Activated T-cell treated with anti-CD3 and anti-CD28 coated beads, Interleukin-2, amount 50 U/mL, for 72 hours (primary cell): Measurements from ENCODE around the gene RUFY4. TPM values are rescaled to one million over a fixed set of nuclear protein-coding genes. Genes with fewer than 3 reads are reported as not detected.
A peak's percentile ranks its signal among the peaks of the same experiment; 100 is the strongest.

Experiments
- ATAC-seq, 2 donors: fragments of 150-1000 bp; cut with Tn5 transposase; replicated peaks in 1 of 2; 2 replicates each; pipeline ENCODE4 v1.10.0; 2021; ENCODE audit warnings: moderate library complexity in 2 of 2, mild to moderate bottlenecking in 1 of 2
- DNase-seq, 2 donors: peaks; one replicate each; pipeline ENCODE4 v3.0.0; 2021 to 2022; ENCODE audit warnings: mixed read lengths in 1 of 2
- H3K27ac Mint-ChIP-seq: one replicate; pipeline ENCODE4 v1.8.0; 2022; ENCODE audit warnings: mild to moderate bottlenecking, moderate library complexity, mixed read lengths
- H3K27me3 Mint-ChIP-seq: one replicate; pipeline ENCODE4 v1.8.0; 2022; ENCODE audit warnings: low read depth, mixed read lengths
- H3K36me3 Mint-ChIP-seq, 2 donors: one replicate each; pipeline ENCODE4 v1.8.0; 2022; ENCODE audit warnings: mixed read lengths in 2 of 2, mild to moderate bottlenecking in 1 of 2; ENCODE audit not compliant: insufficient read depth in 2 of 2
- H3K4me1 Mint-ChIP-seq: one replicate; pipeline ENCODE4 v1.8.0; 2022; ENCODE audit warnings: low read depth, mixed read lengths
- H3K4me3 Mint-ChIP-seq, 2 donors: one replicate each; pipeline ENCODE4 v1.8.0; 2022; ENCODE audit warnings: mild to moderate bottlenecking in 2 of 2, mixed read lengths in 2 of 2, moderate library complexity in 2 of 2
- H3K9me3 Mint-ChIP-seq, 2 donors: one replicate each; pipeline ENCODE4 v1.8.0; 2022; ENCODE audit warnings: mixed read lengths in 2 of 2
- total RNA-seq, 2 donors: library from RNA; stranded (reverse); gene quantifications; one replicate each; pipeline ENCODE4 v1.2.3, GENCODE V29; 2022

The RUFY4 gene
- total RNA-seq, 2 donors from 2014 or later = 0.84 to 1.9 TPM

DNA sequence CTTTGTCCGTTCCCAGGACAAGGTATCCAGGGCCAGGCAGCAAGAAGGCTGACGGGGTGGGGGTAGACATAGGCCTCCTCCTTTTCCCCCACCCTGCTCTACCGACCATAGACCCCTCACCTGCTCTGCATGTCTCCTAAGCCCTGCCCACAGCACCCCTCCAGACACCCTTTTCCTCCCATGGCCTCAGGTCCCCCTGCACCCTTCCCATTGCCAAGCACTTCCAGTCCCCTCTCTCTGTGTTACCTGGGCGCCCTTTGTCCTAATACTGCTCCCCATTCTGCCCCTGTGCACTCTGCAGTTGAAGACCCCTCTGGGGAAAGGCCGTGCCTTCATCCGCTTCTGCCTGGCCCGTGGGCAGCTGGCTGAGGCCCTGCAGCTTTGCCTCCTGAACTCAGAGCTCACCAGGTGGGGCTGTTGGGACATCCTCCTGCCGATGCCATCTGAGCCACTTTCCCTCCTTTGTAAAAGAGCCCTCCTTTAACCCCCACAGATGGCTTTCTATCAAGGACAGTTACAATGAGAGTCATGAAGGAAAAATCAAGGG lies 3.5 kb downstream of the RUFY4 start:
- Mint-ChIP-seq H3K4me1 (no peaks in the 10 kb centered on the region), H3K9me3 (no peaks in the 10 kb centered on the region), H3K36me3 (no peaks in the 10 kb centered on the region), H3K27me3 (peaks cover 12% of the 10 kb centered on the region), H3K4me3 (no peak overlapping the region), H3K27ac (no peak overlapping the region)
- no peak for ATAC-seq
- DNase-seq = no peak

DNA sequence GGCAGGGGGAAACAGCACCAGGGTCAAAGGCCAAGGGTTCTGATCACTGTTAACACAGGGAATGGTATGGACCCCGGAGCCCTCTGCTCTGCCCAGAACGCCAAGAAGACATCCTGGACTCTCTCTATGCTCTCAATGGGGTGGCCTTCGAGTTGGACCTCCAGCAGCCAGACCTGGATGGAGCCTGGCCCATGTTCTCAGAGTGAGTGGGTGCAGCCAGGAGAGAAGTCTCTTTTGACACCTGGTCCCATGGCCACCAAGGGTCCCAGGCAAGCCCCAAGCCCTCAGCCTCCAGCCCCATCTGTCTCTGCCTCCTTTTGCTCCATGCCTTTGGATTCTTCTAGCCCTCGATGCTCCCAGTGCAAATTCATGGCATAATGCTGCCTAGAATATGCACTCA lies 4.1 kb downstream of the RUFY4 start:
- ATAC-seq = no peak
- DNase-seq = no peak
- no peaks in the 10 kb centered on the region for H3K9me3 Mint-ChIP-seq
- H3K27ac Mint-ChIP-seq = no peak overlapping the region
- H3K36me3 Mint-ChIP-seq = no peaks in the 10 kb centered on the region
- H3K4me1 Mint-ChIP-seq = no peaks in the 10 kb centered on the region
- H3K4me3 Mint-ChIP-seq = no peak overlapping the region
- peaks cover 6% of the 10 kb centered on the region for H3K27me3 Mint-ChIP-seq

GRCh38 chr2:218074031-218074430 lies 5.0 kb downstream of the RUFY4 start:
- H3K27me3 Mint-ChIP-seq = no peaks in the 10 kb centered on the region
- ATAC-seq = peak in 1 of 2 donors; percentile 36

DNA sequence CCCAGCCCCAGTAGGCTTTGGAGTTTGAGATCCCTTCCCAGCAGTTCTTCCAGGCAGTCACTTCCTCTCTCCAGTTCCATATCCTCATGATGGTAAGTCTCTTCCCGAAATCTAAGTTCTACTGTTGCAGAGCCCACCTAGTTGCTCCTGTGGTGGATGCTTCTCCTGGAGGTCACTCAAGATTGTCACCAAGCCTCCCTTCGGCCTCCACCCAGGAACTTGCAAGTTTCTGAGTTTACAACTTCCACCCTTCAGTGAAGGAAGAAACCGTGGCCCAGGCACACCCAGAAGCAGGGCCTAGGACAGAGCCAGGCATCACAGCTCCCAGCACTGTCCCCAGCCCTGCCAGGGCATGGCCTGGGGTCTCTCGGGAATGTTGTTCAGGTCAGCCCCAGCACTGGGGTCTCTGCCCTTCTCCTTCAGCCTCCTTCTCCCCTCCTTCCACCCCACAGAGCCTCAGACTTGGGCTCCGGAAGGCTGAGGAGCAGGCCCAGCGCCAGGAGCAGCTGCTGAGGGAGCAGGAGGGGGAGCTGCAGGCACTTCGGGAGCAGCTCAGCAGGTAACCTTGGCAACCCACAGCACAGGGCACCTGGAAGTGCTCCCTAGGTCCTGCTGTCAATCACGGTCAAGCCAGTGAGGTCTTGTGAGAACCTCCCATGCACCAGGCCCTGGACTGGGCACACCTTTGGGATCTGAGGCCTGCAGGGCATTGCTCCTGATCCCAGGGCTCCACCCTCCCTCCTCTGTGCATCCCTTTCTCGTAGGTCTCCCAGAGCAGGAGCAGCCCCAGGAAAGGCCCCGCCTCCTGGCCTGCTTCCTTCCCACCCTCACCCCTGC lies 7.1 kb downstream of the RUFY4 start:
- H3K4me3 Mint-ChIP-seq = no peak overlapping the region
- H3K36me3 Mint-ChIP-seq = no peaks in the 10 kb centered on the region
- H3K4me1 Mint-ChIP-seq = no peaks in the 10 kb centered on the region
- no peak overlapping the region for H3K27ac Mint-ChIP-seq
- ATAC-seq = no peak
- no peaks in the 10 kb centered on the region for H3K27me3 Mint-ChIP-seq
- H3K9me3 Mint-ChIP-seq = no peaks in the 10 kb centered on the region
- no peak for DNase-seq

More at GRCh38 chr2:218074031-218074430, 5.0 kb downstream of the RUFY4 start:
- Mint-ChIP-seq H3K27ac (no peak overlapping the region), H3K36me3 (no peaks in the 10 kb centered on the region), H3K9me3 (no peaks in the 10 kb centered on the region), H3K4me3 (no peak overlapping the region), H3K4me1 (no peaks in the 10 kb centered on the region)
- peak; percentile 28 to 32 for DNase-seq

GRCh38 chr2:218077464-218078216 lies 8.6 kb downstream of the RUFY4 start:
- H3K9me3 Mint-ChIP-seq = no peaks in the 10 kb centered on the region
- ATAC-seq = no peak
- no peak overlapping the region for H3K27ac Mint-ChIP-seq
- no peak for DNase-seq
- no peaks in the 10 kb centered on the region for H3K27me3 Mint-ChIP-seq
- no peaks in the 10 kb centered on the region for H3K4me1 Mint-ChIP-seq
- no peaks in the 10 kb centered on the region for H3K36me3 Mint-ChIP-seq
- H3K4me3 Mint-ChIP-seq = no peak overlapping the region

GRCh38 chr2:218079943-218080913 lies 11.2 kb downstream of the RUFY4 start:
- no peak for DNase-seq
- Mint-ChIP-seq H3K4me3 (no peak overlapping the region), H3K27me3 (peaks cover 6% of the 10 kb centered on the region), H3K36me3 (peaks cover 0 to 2% of the 10 kb centered on the region in 2 donors), H3K27ac (no peak overlapping the region), H3K9me3 (no peaks in the 10 kb centered on the region), H3K4me1 (no peaks in the 10 kb centered on the region)
- no peak for ATAC-seq

DNA sequence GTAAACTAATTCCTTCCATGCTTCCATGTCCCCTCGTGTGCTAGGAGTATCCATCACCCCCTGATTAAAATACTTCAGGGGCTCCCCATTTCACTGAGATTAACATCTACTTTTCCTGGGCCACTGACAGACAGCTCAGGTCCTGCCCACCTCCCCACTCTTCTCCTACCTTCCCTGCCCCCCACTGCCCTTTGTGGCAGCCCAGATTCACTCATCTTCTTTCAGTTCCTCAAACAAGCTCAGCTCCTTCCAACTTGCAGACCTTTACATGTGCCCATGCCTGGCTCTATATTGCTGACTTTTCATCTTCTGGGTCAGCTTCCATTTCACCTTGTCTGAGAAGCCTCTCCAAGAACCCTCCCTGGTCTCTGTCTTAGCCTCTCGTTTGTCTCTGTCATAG lies 12.0 kb downstream of the RUFY4 start:
- ATAC-seq (no peak), DNase-seq (no peak)
- H3K27ac Mint-ChIP-seq = no peak overlapping the region
- H3K36me3 Mint-ChIP-seq = peaks cover 3 to 5% of the 10 kb centered on the region in 2 donors
- H3K4me3 Mint-ChIP-seq = no peak overlapping the region
- H3K27me3 Mint-ChIP-seq = peaks cover 15% of the 10 kb centered on the region
- H3K4me1 Mint-ChIP-seq = no peaks in the 10 kb centered on the region
- peaks cover 1% of the 10 kb centered on the region in 2 donors for H3K9me3 Mint-ChIP-seq

GRCh38 chr2:218081695-218082094 lies 12.6 kb downstream of the RUFY4 start:
- ATAC-seq = no peak
- no peaks in the 10 kb centered on the region for H3K4me1 Mint-ChIP-seq
- peaks cover 21% of the 10 kb centered on the region for H3K27me3 Mint-ChIP-seq
- H3K4me3 Mint-ChIP-seq = no peak overlapping the region
- no peak for DNase-seq
- peaks cover 9 to 11% of the 10 kb centered on the region in 2 donors for H3K36me3 Mint-ChIP-seq
- no peak overlapping the region for H3K27ac Mint-ChIP-seq
- H3K9me3 Mint-ChIP-seq = peaks cover 8% of the 10 kb centered on the region in 2 donors

DNA sequence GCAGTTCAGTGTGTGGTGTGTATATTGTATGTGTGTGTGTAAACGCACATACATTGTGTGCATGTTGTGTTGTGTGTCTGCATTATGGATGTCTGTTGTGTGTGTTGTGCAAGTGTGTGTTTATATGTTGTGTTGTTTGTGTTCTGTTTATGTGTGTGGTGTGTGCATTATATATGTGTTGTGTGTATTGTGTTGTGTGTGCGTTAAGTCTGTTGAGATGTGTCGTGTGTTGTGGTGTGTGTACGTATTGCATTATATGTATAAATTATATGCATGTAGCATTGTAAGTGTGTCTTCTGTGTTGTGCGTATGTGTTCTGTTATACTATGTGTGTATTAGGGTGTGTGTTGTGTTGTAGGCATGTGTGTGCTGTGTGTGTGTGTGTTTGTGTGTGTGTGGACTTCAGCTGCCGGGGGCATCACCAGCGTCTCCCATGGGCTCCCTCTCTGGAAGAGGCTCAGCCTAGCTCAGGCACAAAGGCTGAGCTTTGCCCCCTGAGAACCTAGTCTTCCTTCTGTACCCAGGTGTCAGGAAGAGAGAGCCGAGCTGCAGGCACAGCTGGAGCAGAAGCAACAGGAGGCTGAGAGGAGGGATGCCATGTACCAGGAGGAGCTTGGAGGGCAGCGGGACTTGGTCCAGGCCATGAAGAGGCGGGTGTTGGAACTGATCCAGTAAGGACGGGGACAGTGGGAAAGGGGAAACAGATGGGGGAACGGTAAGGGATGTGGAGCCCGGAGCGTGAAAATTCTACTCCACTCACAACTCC lies 13.7 kb downstream of the RUFY4 start:
- Mint-ChIP-seq H3K27me3 (peaks cover 22% of the 10 kb centered on the region), H3K4me3 (no peak overlapping the region), H3K9me3 (peaks cover 8% of the 10 kb centered on the region in 2 donors), H3K27ac (no peak overlapping the region), H3K4me1 (no peaks in the 10 kb centered on the region), H3K36me3 (peaks cover 9 to 12% of the 10 kb centered on the region in 2 donors)
- ATAC-seq (no peak), DNase-seq (no peak)

DNA sequence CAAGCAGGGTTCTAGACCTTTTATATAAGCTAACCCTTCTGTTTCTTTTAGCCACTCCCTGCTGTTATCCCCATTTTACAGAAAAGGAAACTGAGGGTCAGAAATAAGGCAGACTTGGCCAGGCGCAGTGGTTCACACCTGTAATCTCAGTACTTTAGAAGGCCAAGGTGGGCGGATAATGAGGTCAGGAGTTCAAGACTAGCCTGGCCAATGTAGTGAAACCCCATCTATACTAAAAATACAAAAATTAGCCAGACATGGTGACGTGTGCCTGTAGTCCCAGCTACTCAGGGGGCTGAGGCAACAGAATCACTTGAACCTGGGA lies 14.3 kb downstream of the RUFY4 start:
- Mint-ChIP-seq H3K27me3 (peaks cover 22% of the 10 kb centered on the region), H3K27ac (no peak overlapping the region), H3K4me3 (no peak overlapping the region), H3K36me3 (peaks cover 9 to 12% of the 10 kb centered on the region in 2 donors), H3K9me3 (peaks cover 8% of the 10 kb centered on the region in 2 donors), H3K4me1 (no peaks in the 10 kb centered on the region)
- DNase-seq (no peak), ATAC-seq (no peak)

DNA sequence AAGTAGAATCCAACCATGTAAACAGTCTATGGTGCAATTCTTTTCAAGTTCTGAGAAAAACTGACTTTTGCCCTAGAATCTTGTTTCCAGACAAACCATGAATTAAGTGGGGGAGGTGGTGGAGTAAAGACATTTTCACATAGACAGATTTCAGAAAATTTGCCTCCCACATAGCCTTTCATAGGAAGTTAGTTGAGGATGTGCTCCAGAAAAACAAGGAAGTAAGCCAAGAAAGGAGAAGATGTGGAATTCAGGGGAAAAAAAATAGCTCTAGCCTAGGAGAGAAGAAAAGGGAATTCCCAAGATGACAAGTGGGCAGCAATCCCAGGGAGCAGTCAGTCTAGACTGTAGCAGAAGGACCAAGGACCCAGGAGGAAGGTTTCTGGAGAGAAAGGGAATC lies 17.4 kb downstream of the RUFY4 start:
- no peaks in the 10 kb centered on the region for H3K4me1 Mint-ChIP-seq
- DNase-seq = no peak
- peaks cover 9 to 12% of the 10 kb centered on the region in 2 donors for H3K36me3 Mint-ChIP-seq
- no peak overlapping the region for H3K4me3 Mint-ChIP-seq
- ATAC-seq = no peak
- peaks cover 8% of the 10 kb centered on the region in 2 donors for H3K9me3 Mint-ChIP-seq
- peaks cover 22% of the 10 kb centered on the region for H3K27me3 Mint-ChIP-seq
- H3K27ac Mint-ChIP-seq = no peak overlapping the region

- Mint-ChIP-seq H3K4me3 (no peak overlapping the region), H3K27me3 (peaks cover 22% of the 10 kb centered on the region), H3K4me1 (no peaks in the 10 kb centered on the region), H3K27ac (no peak overlapping the region), H3K9me3 (peaks cover 8% of the 10 kb centered on the region in 2 donors), H3K36me3 (peaks cover 9 to 12% of the 10 kb centered on the region in 2 donors)
- ATAC-seq = no peak
- DNase-seq = no peak
Observed at GRCh38 chr2:218089259-218089658, 20.2 kb downstream of the RUFY4 start.
